IMR-90 (cell line): ENCODE data around the gene ACSS2. TPM values are rescaled to one million over a fixed set of nuclear protein-coding genes. Genes with fewer than 3 reads are reported as not detected.

Experiments
- ATAC-seq: fragments of 200-7000 bp; cut with Tn5 transposase; 2 replicates; pipeline ENCODE4 v1.9.1; 2020; ENCODE audit warnings: low read depth, mild to moderate bottlenecking, moderate library complexity
- BruUV-seq: library from RNA; stranded (reverse); fragments of 400-500 nt; replicated peaks from 2 replicates; lab custom pipeline; 2021; lab: Mats Ljungman, UMichigan
- CTCF ChIA-PET: fragments of 300-600 bp; formaldehyde crosslinking; extraction: SDS; loops from one replicate; lab custom pipeline; 2021; ENCODE audit warnings: antibody characterized with exemption; lab: Yijun Ruan, JAX
- POLR2A ChIA-PET: fragments of 300-600 bp; sonication (Branson Sonifier 250); formaldehyde crosslinking; loops from one replicate; lab custom pipeline; 2022; ENCODE audit warnings: antibody characterized with exemption; ENCODE audit not compliant: unreplicated experiment; lab: Charles Lee
- DNase-seq: peaks from one replicate; pipeline ENCODE4 v3.0.0; 2013
- H2AFZ ChIP-seq: replicated peaks from 2 replicates; pipeline ENCODE3; 2013; ENCODE audit warnings: low read length, mild to moderate bottlenecking; ENCODE audit not compliant: poor library complexity
- H2AK5ac ChIP-seq: 2 replicates; pipeline ENCODE4 v1.6.1; 2013; ENCODE audit warnings: low read depth, low read length, inconsistent platforms
- H2AK9ac ChIP-seq: replicated peaks from 2 replicates; pipeline ENCODE3; 2013; ENCODE audit warnings: mild to moderate bottlenecking, low read depth, low read length, moderate library complexity; ENCODE audit not compliant: poor library complexity
- H2BK120ac ChIP-seq: 2 replicates; pipeline ENCODE4 v1.6.1; 2013; ENCODE audit warnings: low read depth, low read length, inconsistent platforms
- H2BK15ac ChIP-seq: 3 replicates; pipeline ENCODE4 v1.6.1; 2013; ENCODE audit warnings: low read depth, low read length, inconsistent platforms
- H2BK20ac ChIP-seq: 2 replicates; pipeline ENCODE4 v1.6.1; 2013; ENCODE audit warnings: low read depth, mild to moderate bottlenecking, inconsistent platforms, low read length, moderate library complexity
- H2BK5ac ChIP-seq: 2 replicates; pipeline ENCODE4 v1.6.1; 2013; ENCODE audit warnings: mild to moderate bottlenecking, low read depth, low read length, inconsistent platforms; ENCODE audit not compliant: poor library complexity, severe bottlenecking
- H3K14ac ChIP-seq: replicated peaks from 2 replicates; pipeline ENCODE4 v1.6.1; 2013; ENCODE audit warnings: low read depth, low read length, inconsistent platforms
- H3K18ac ChIP-seq: 2 replicates; pipeline ENCODE4 v1.6.1; 2013; ENCODE audit warnings: low read depth, low read length, control low read depth
- H3K23ac ChIP-seq: 2 replicates; pipeline ENCODE4 v1.6.1; 2013; ENCODE audit warnings: low read depth, low read length, inconsistent platforms
- H3K27ac ChIP-seq: 2 replicates; pipeline ENCODE4 v1.5.1; 2013; ENCODE audit warnings: mild to moderate bottlenecking, control low read depth, low read length; ENCODE audit not compliant: insufficient read depth
- H3K27me3 ChIP-seq: 2 replicates; pipeline ENCODE4 v1.6.1; 2013; ENCODE audit warnings: low read length; ENCODE audit not compliant: control insufficient read depth, insufficient read depth
- H3K36me3 ChIP-seq: 2 replicates; pipeline ENCODE4 v1.6.1; 2013; ENCODE audit warnings: low read length, mixed read lengths; ENCODE audit not compliant: control insufficient read depth, insufficient read depth
- H3K4ac ChIP-seq: 2 replicates; pipeline ENCODE4 v1.6.1; 2013; ENCODE audit warnings: low read depth, low read length, inconsistent platforms
- H3K4me1 ChIP-seq: 2 replicates; pipeline ENCODE4 v1.6.1; 2013; ENCODE audit warnings: low read length, mixed read lengths; ENCODE audit not compliant: control insufficient read depth, insufficient read depth
- H3K4me2 ChIP-seq: 2 replicates; pipeline ENCODE4 v1.6.1; 2013; ENCODE audit warnings: low read depth, mild to moderate bottlenecking, control low read depth, low read length, moderate library complexity
- H3K4me3 ChIP-seq: 2 replicates; pipeline ENCODE4 v1.5.1; 2013; ENCODE audit warnings: low read depth, mild to moderate bottlenecking, control low read depth, low read length, moderate library complexity; ENCODE audit not compliant: insufficient read depth
- H3K56ac ChIP-seq: 2 replicates; pipeline ENCODE4 v1.6.1; 2013; ENCODE audit warnings: low read length, inconsistent platforms; ENCODE audit not compliant: insufficient read depth; ENCODE audit errors: extremely low read depth
- H3K79me1 ChIP-seq, 2 experiments: 2 replicates each; pipeline ENCODE4 v1.6.1; 2013; ENCODE audit warnings: low read length in 2 of 2, inconsistent platforms in 1 of 2, low read depth in 1 of 2
- H3K9ac ChIP-seq: 2 replicates; pipeline ENCODE4 v1.6.1; 2013; ENCODE audit warnings: low read depth, low read length, control low read depth
- H3K9me1 ChIP-seq: 2 replicates; pipeline ENCODE4 v1.6.1; 2013; ENCODE audit warnings: low read length, inconsistent platforms; ENCODE audit not compliant: insufficient read depth
- H3K9me3 ChIP-seq: 2 replicates; pipeline ENCODE4 v1.6.1; 2013; ENCODE audit warnings: low read length; ENCODE audit not compliant: control insufficient read depth, insufficient read depth
- H4K20me1 ChIP-seq: 2 replicates; pipeline ENCODE4 v1.6.1; 2013; ENCODE audit warnings: low read length, inconsistent platforms; ENCODE audit not compliant: insufficient read depth
- H4K5ac ChIP-seq: 2 replicates; pipeline ENCODE4 v1.6.1; 2013; ENCODE audit warnings: mild to moderate bottlenecking, low read depth, low read length, control low read depth
- H4K8ac ChIP-seq, 2 experiments: 2 replicates each; pipeline ENCODE4 v1.6.1; 2013; ENCODE audit warnings: low read depth in 2 of 2, low read length in 2 of 2, control low read depth in 1 of 2, inconsistent platforms in 1 of 2
- H4K91ac ChIP-seq: 2 replicates; pipeline ENCODE4 v1.6.1; 2013; ENCODE audit warnings: low read depth, low read length, inconsistent platforms; ENCODE audit not compliant: insufficient read depth
- BHLHE40 ChIP-seq: fragments of 150-350 bp; IDR thresholded peaks from 2 replicates; pipeline ENCODE4 v1.6.1; 2016; ENCODE audit warnings: mild to moderate bottlenecking, low read depth, low read length
- CEBPB ChIP-seq: IDR thresholded peaks from 2 replicates; pipeline ENCODE4 v1.6.1; 2012; ENCODE audit warnings: low read depth, low read length, improper control_type of control experiment
- CHD1 ChIP-seq: IDR thresholded peaks from 2 replicates; pipeline ENCODE4 v1.6.1; 2012; ENCODE audit warnings: low read depth, low read length, improper control_type of control experiment
- CTCF ChIP-seq: conservative IDR thresholded peaks from 2 replicates; pipeline ENCODE4 v1.5.1; 2012; ENCODE audit warnings: mild to moderate bottlenecking, low read depth, low read length, improper control_type of control experiment
- FOS ChIP-seq: fragments of 150-350 bp; IDR thresholded peaks from 2 replicates; pipeline ENCODE4 v1.6.1; 2016; ENCODE audit warnings: low read depth, low read length
- MAZ ChIP-seq: IDR thresholded peaks from 2 replicates; pipeline ENCODE4 v1.6.1; 2012; ENCODE audit warnings: low read depth, mild to moderate bottlenecking, low read length, improper control_type of control experiment, moderate library complexity, borderline replicate concordance
- MXI1 ChIP-seq: IDR thresholded peaks from 2 replicates; pipeline ENCODE4 v1.6.1; 2012; ENCODE audit warnings: low read depth, mild to moderate bottlenecking, low read length, moderate library complexity, borderline replicate concordance
- POLR2A ChIP-seq: IDR thresholded peaks from 2 replicates; pipeline ENCODE4 v1.6.1; 2012; ENCODE audit warnings: mild to moderate bottlenecking, low read depth, low read length
- RAD21 ChIP-seq: IDR thresholded peaks from 2 replicates; pipeline ENCODE4 v1.6.1; 2012; ENCODE audit warnings: low read length, improper control_type of control experiment
- RFX5 ChIP-seq: IDR thresholded peaks from 2 replicates; pipeline ENCODE4 v1.8.0; 2012; ENCODE audit warnings: low read depth, mild to moderate bottlenecking, low read length, moderate library complexity
- USF2 ChIP-seq: fragments of 150-350 bp; IDR thresholded peaks from 2 replicates; pipeline ENCODE4 v1.6.1; 2017; ENCODE audit warnings: mild to moderate bottlenecking, antibody characterized with exemption, low read length, low read depth
- WGBS, 2 experiments: methylation state at CpG; one replicate each; pipeline versions ENCODE4 v1.1.5 to v1.1.7; 2013; ENCODE audit warnings: missing lambda C conversion rate in 2 of 2; ENCODE audit not compliant: insufficient read length in 1 of 2; ENCODE audit errors: extremely low coverage in 2 of 2; 5-methylcytosine and 5-hydroxymethylcytosine counted together
- dilution Hi-C: fragments of 300-500 bp; cut with HindIII; formaldehyde crosslinking; loops from one replicate; pipeline ENCODE4 v1.14.3; 2018; ENCODE audit warnings: low sequenced_read_pairs; ENCODE audit not compliant: unreplicated experiment
- in situ Hi-C: fragments of 300-500 bp; cut with MboI; formaldehyde crosslinking; loops from 3 replicates; pipeline ENCODE4 v1.14.3; 2019; ENCODE audit warnings: low sequenced_read_pairs, inconsistent platforms, mixed read lengths
- intact Hi-C: fragments of 100-400 bp; cut with micrococcal nuclease; formaldehyde crosslinking; loops from 2 replicates; pipeline ENCODE4 v1.10.0; 2022
- polyA plus RNA-seq, 3 experiments: library from polyadenylated mRNA; depleted of rRNA; stranded (reverse); fragments of >200 nt; gene quantifications; 2 replicates each; pipeline ENCODE4 v1.2.3, GENCODE V29; 2012; ENCODE audit warnings: low replicate concordance in 1 of 3
- total RNA-seq: library from RNA; depleted of rRNA; stranded (reverse); fragments of >200 nt; gene quantifications from 2 replicates; pipeline ENCODE4 v1.2.3, GENCODE V29; 2012

ACSS2 gene
- total and polyA plus RNA-seq, 2 of the 4 experiments (the other 2 are of a cell fraction) = 26.9 to 46.4 TPM

GRCh38 chr20:34974246-34974645 lies 97.8 kb downstream of the ACSS2 start:
- H2BK120ac ChIP-seq = no peak overlapping the region
- no peak overlapping the region for H3K56ac ChIP-seq
- no peak overlapping the region for H2AFZ ChIP-seq
- no peaks in the 10 kb centered on the region for H3K4me1 ChIP-seq
- no peak overlapping the region for H4K91ac ChIP-seq
- CTCF ChIA-PET = no interaction called here
- WGBS, 2 experiments = no CpG with 5 or more reads among the region's 4 CpGs
- H4K20me1 ChIP-seq = no peaks in the 10 kb centered on the region
- H3K4ac ChIP-seq = no peak overlapping the region
- intact Hi-C loops = no loop called here
- in situ Hi-C loops = no loop called here
- peaks cover 45% of the 10 kb centered on the region for H3K27me3 ChIP-seq
- no peak for TF ChIP-seq CEBPB
- TF ChIP-seq CTCF = no peak
- TF ChIP-seq BHLHE40 = no peak
- no peak for TF ChIP-seq CHD1
- no peak for TF ChIP-seq RFX5
- no peak for TF ChIP-seq USF2
- no peak for TF ChIP-seq MAZ
- TF ChIP-seq MXI1 = no peak
- no peak for TF ChIP-seq RAD21
- TF ChIP-seq FOS = no peak
- TF ChIP-seq POLR2A = no peak
- no TSS peak for BruUV-seq
- no peak overlapping the region for H4K8ac ChIP-seq
- no peak overlapping the region for H2BK5ac ChIP-seq
- H3K79me1 ChIP-seq = no peaks in the 10 kb centered on the region
- no peaks in the 10 kb centered on the region for H3K9me3 ChIP-seq
- H2AK9ac ChIP-seq = no peak overlapping the region
- no peaks in the 10 kb centered on the region for H3K36me3 ChIP-seq
- 0 out of 2 replicates have a peak, but pooled peaks cover 8% of the 10 kb centered on the region for H3K9me1 ChIP-seq
- dilution Hi-C loops = no loop called here
- ATAC-seq (no peak), DNase-seq (no peak)
- no peak overlapping the region for H4K5ac ChIP-seq
- H3K18ac ChIP-seq = no peak overlapping the region
- H2AK5ac ChIP-seq = no peak overlapping the region
- H3K23ac ChIP-seq = no peak overlapping the region
- H2BK15ac ChIP-seq = no peak overlapping the region
- no peak overlapping the region for H3K9ac ChIP-seq
- H3K27ac ChIP-seq = no peak overlapping the region
- H3K4me3 ChIP-seq = no peak overlapping the region
- no peak overlapping the region for H3K14ac ChIP-seq
- H2BK20ac ChIP-seq = no peak overlapping the region
- no peak overlapping the region for H3K4me2 ChIP-seq
- POLR2A ChIA-PET = interaction anchor here (0.6 kb wide), 2 partner anchors 16 to 51 kb away, joined by 5 to 11 read pairs; no protein-coding TSS in a partner anchor
